GM12878 (cell line): ENCODE data around the gene NAMPT.

Source experiments
- CTCF ChIP-seq, 3 experiments: IDR thresholded peaks in 2 of 3; conservative IDR thresholded peaks in 1 of 3; 2 replicates each; pipeline ENCODE4 v1.5.1; 2011; ENCODE audit warnings: low read depth in 3 of 3, low read length in 3 of 3, mild to moderate bottlenecking in 3 of 3, control low read depth in 2 of 3, moderate library complexity in 2 of 3, inconsistent platforms in 1 of 3, mixed read lengths in 1 of 3; ENCODE audit not compliant: control insufficient read depth in 2 of 3, insufficient read depth in 1 of 3; ENCODE audit errors: extremely low read depth in 1 of 3
- HDAC2 ChIP-seq: fragments of 200-600 bp; sonication (generic); IDR thresholded peaks from 2 replicates; pipeline ENCODE4 v1.6.1; 2017
- KDM1A ChIP-seq: fragments of 200-600 bp; sonication (generic); IDR thresholded peaks from 2 replicates; pipeline ENCODE4 v1.6.1; 2016; ENCODE audit warnings: borderline replicate concordance
- PML ChIP-seq: IDR thresholded peaks from 2 replicates; pipeline ENCODE4 v1.6.1; 2012; ENCODE audit warnings: low read length, inconsistent platforms

DNA sequence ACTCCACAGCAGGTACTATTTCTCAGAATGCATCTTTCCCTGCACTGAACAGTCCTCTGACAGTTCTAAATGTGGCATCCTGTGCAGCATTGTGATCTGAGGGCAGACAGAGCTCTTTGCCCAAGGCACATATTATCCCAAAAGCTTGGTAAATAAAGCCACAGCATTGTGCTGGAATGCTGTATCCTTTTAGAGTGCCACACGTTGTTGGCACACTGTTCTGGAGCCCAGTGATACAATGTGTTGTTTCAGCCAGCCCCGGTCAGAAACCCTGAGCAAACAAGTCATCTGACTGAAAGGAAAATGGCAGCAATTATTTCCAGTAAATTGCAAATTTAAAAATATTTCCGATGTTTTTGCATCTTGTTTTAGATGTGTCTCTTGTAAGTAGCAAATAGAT is 45.4 kb downstream of the NAMPT start:
- TF ChIP-seq KDM1A (no peak), HDAC2 (no peak), CTCF (IDR thresholded peaks at IDR 0.05 in 2 of 3, conservative IDR thresholded peaks at IDR 0.05 in 1 of 3; ENCODE audit: control insufficient read depth in 2 of 3, extremely low read depth in 1 of 3, insufficient read depth in 1 of 3, low read depth in 3 of 3, low read length in 3 of 3) (no peak), PML (no peak)
